Bronchial epithelial cell (primary cell): ENCODE data around the gene SERINC5. TPM values are rescaled to one million over a fixed set of nuclear protein-coding genes. Genes with fewer than 3 reads are reported as not detected.
"Not testable (repeated sequence)": the region's sequence is repeated elsewhere in the genome, so short reads cannot be mapped to it uniquely, and the experiment has no call there.

Source experiments
- DNase-seq: peaks from one replicate; pipeline ENCODE4 v3.0.0-alpha.2; 2010; ENCODE audit warnings: low read depth
- FAIRE-seq: peaks from 2 replicates; lab custom pipeline; 2011; peaks lifted over from hg19 to GRCh38; lab: Jason Lieb, UNC
- H3K27me3 ChIP-seq: 2 replicates; pipeline ENCODE4 v1.5.1; 2011; ENCODE audit warnings: low read length; ENCODE audit not compliant: control insufficient read depth, insufficient read depth
- H3K36me3 ChIP-seq: 2 replicates; pipeline ENCODE4 v1.5.1; 2011; ENCODE audit warnings: low read length; ENCODE audit not compliant: control insufficient read depth, insufficient read depth
- H3K4me3 ChIP-seq: 2 replicates; pipeline ENCODE4 v1.5.1; 2011; ENCODE audit warnings: mild to moderate bottlenecking, low read depth, low read length, control low read depth
- CTCF ChIP-seq: IDR thresholded peaks from 2 replicates; pipeline ENCODE4 v1.5.1; 2011; ENCODE audit warnings: mild to moderate bottlenecking, moderate library complexity, low read length, control low read depth, inconsistent platforms; ENCODE audit not compliant: insufficient read depth, severe bottlenecking
- total RNA-seq: library from RNA; depleted of rRNA; stranded (reverse); fragments of >200 nt; gene quantifications from 2 replicates; pipeline ENCODE4 v1.2.1, GENCODE V29; 2014

Gene SERINC5
- total RNA-seq, 1 donor from 2014 or later: 33.4 TPM

- DNase-seq (no peak), FAIRE-seq (no peak)
- Histone ChIP-seq H3K4me3 (no peak overlapping the region), H3K36me3 (no peaks in the 10 kb centered on the region), H3K27me3 (no peaks in the 10 kb centered on the region)
- no peak for TF ChIP-seq CTCF
Observed at GRCh38 chr5:80282054-80282453, 26.2 kb upstream of the SERINC5 start.

GRCh38 chr5:80277191-80277590 lies 21.3 kb upstream of the SERINC5 start:
- H3K36me3 ChIP-seq: no peaks in the 10 kb centered on the region
- no peak overlapping the region for H3K4me3 ChIP-seq
- H3K27me3 ChIP-seq: no peaks in the 10 kb centered on the region
- DNase-seq (no peak), FAIRE-seq (no peak)
- no peak for TF ChIP-seq CTCF

- TF ChIP-seq CTCF: no peak
- H3K36me3 ChIP-seq: no peaks in the 10 kb centered on the region
- H3K4me3 ChIP-seq: no peak overlapping the region
- FAIRE-seq: no peak
- no peaks in the 10 kb centered on the region for H3K27me3 ChIP-seq
- no peak for DNase-seq
Observed at GRCh38 chr5:80276186-80276585, 20.3 kb upstream of the SERINC5 start.

- DNase-seq (peak; percentile 12), FAIRE-seq (no peak)
Observed at GRCh38 chr5:80275347-80275746, 19.5 kb upstream of the SERINC5 start.

GRCh38 chr5:80270543-80270942 lies 14.7 kb upstream of the SERINC5 start:
- DNase-seq, H3K4me3 ChIP-seq, H3K36me3 ChIP-seq, FAIRE-seq, H3K27me3 ChIP-seq: not testable (repeated sequence)

More at GRCh38 chr5:80275347-80275746, 19.5 kb upstream of the SERINC5 start:
- TF ChIP-seq CTCF: peak; percentile 9
- H3K4me3 ChIP-seq: no peak overlapping the region
- H3K27me3 ChIP-seq: no peaks in the 10 kb centered on the region
- no peaks in the 10 kb centered on the region for H3K36me3 ChIP-seq

GRCh38 chr5:80269991-80270438 lies 14.2 kb upstream of the SERINC5 start:
- FAIRE-seq (no peak), DNase-seq (no peak)
- Histone ChIP-seq H3K4me3 (no peak overlapping the region), H3K27me3 (no peaks in the 10 kb centered on the region), H3K36me3 (no peaks in the 10 kb centered on the region)
- TF ChIP-seq CTCF: no peak
